PC-9 (cell line): ENCODE data around the gene CYP4A22. TPM values are rescaled to one million over a fixed set of nuclear protein-coding genes. Genes with fewer than 3 reads are reported as not detected.

Source experiments
- BruUV-seq: library from RNA; stranded (reverse); fragments of 400-500 nt; replicated peaks from 2 replicates; lab custom pipeline; 2021; lab: Mats Ljungman, UMichigan
- CTCF ChIA-PET: fragments of 300-600 bp; sonication (Branson Sonifier 250); formaldehyde crosslinking; loops from one replicate; lab custom pipeline; 2022; ENCODE audit warnings: antibody characterized with exemption; lab: Charles Lee
- POLR2A ChIA-PET: fragments of 300-600 bp; sonication (Branson Sonifier 250); formaldehyde crosslinking; loops from one replicate; lab custom pipeline; 2022; ENCODE audit warnings: antibody characterized with exemption; ENCODE audit not compliant: unreplicated experiment; lab: Charles Lee
- DNase-seq, 2 experiments: peaks; one replicate each; pipeline versions ENCODE4 v3.0.0 to v3.0.0-alpha.2; 2015 to 2022; ENCODE audit warnings: mixed read lengths in 1 of 2
- H2AFZ ChIP-seq: fragments of 200-600 bp; sonication (generic); 2 replicates; pipeline ENCODE4 v1.8.1; 2017; ENCODE audit warnings: antibody characterized with exemption
- H3F3A ChIP-seq: fragments of 200-600 bp; sonication (generic); 2 replicates; pipeline ENCODE4 v1.8.1; 2017; ENCODE audit warnings: antibody characterized with exemption, mild to moderate bottlenecking, low read depth; ENCODE audit not compliant: insufficient read depth
- H3K27ac ChIP-seq: fragments of 200-600 bp; sonication (generic); 2 replicates; pipeline ENCODE4 v1.6.1; 2016; ENCODE audit warnings: mixed run types
- H3K27me3 ChIP-seq: fragments of 200-600 bp; sonication (generic); 2 replicates; pipeline ENCODE4 v1.6.1; 2016; ENCODE audit warnings: low read depth, mixed run types; ENCODE audit not compliant: insufficient read depth
- H3K36me3 ChIP-seq: fragments of 200-600 bp; sonication (generic); 2 replicates; pipeline ENCODE4 v1.6.1; 2016; ENCODE audit warnings: low read depth, mixed run types
- H3K4me1 ChIP-seq: fragments of 200-600 bp; sonication (generic); replicated peaks from 2 replicates; pipeline ENCODE4 v1.6.1; 2016; ENCODE audit warnings: mixed run types; ENCODE audit not compliant: insufficient read depth
- H3K4me2 ChIP-seq: fragments of 200-600 bp; sonication (generic); 2 replicates; pipeline ENCODE4 v1.6.1; 2017; ENCODE audit warnings: mixed run types
- H3K4me3 ChIP-seq: fragments of 200-600 bp; sonication (generic); 2 replicates; pipeline ENCODE4 v1.6.1; 2016; ENCODE audit warnings: mixed run types
- H3K79me2 ChIP-seq: fragments of 200-600 bp; sonication (generic); 2 replicates; pipeline ENCODE4 v1.6.1; 2017; ENCODE audit warnings: low read depth, mixed run types
- H3K9me2 ChIP-seq: fragments of 200-600 bp; sonication (generic); 2 replicates; pipeline ENCODE4 v1.8.1; 2017; ENCODE audit warnings: mild to moderate bottlenecking; ENCODE audit not compliant: insufficient read depth
- H3K9me3 ChIP-seq: fragments of 200-600 bp; sonication (generic); 2 replicates; pipeline ENCODE4 v1.8.1; 2016; ENCODE audit warnings: low read depth; ENCODE audit not compliant: insufficient read depth
- H4K20me1 ChIP-seq: fragments of 200-600 bp; sonication (generic); 2 replicates; pipeline ENCODE4 v1.8.1; 2017; ENCODE audit not compliant: insufficient read depth
- CTCF ChIP-seq: fragments of 200-600 bp; sonication (generic); conservative IDR thresholded peaks from 2 replicates; pipeline ENCODE4 v1.6.1; 2017; ENCODE audit warnings: mixed run types, antibody characterized with exemption, mild to moderate bottlenecking, moderate library complexity
- EZH2 ChIP-seq: fragments of 200-600 bp; sonication (generic); IDR thresholded peaks from 2 replicates; pipeline ENCODE4 v1.8.0; 2017; ENCODE audit warnings: antibody characterized with exemption, low read depth
- intact Hi-C: fragments of 100-400 bp; cut with micrococcal nuclease; formaldehyde crosslinking; loops from one replicate; pipeline ENCODE4 v1.10.0; 2022; ENCODE audit not compliant: unreplicated experiment
- total RNA-seq: library from RNA; stranded (reverse); gene quantifications from 2 replicates; pipeline ENCODE4 v1.2.3, GENCODE V29; 2021

The CYP4A22 gene
- total RNA-seq, 1 experiment from 2014 or later, result not detected

GRCh38 chr1:47189844-47190508 lies 52.7 kb downstream of the CYP4A22 start, which contains the start of gene PDZK1IP1:
TSS of gene PDZK1IP1 (minus strand) at chr1:47190036. CDS start at chr1:47189932, 104 bp downstream.
- DNase-seq, result peak in 1 of 2 experiments; percentile 82
- Histone ChIP-seq H3F3A (no peaks in the 10 kb centered on the region), H3K27ac (no peak within 1 kb of the TSS), H3K9me3 (no peaks in the 10 kb centered on the region), H2AFZ (no peak within 1 kb of the TSS), H3K79me2 (no peaks in the 10 kb centered on the region), H3K36me3 (no peaks in the 10 kb centered on the region), H3K4me1 (no peaks in the 10 kb centered on the region), H3K9me2 (no peaks in the 10 kb centered on the region), H3K4me3 (no peak within 1 kb of the TSS), H3K27me3 (no peaks in the 10 kb centered on the region), H4K20me1 (no peaks in the 10 kb centered on the region), H3K4me2 (no peak within 1 kb of the TSS)
- TF ChIP-seq EZH2 (no peak), CTCF (no peak)
- CTCF ChIA-PET, result interaction anchor here (0.6 to 1.3 kb wide), 6 partner anchors 11 to 538 kb away, joined by 3 to 27 read pairs (median 4); partner anchors contain the start of gene FOXD2
- intact Hi-C loops, result loop anchor here (1.0 to 5.0 kb wide), 2 partner anchors 11 to 247 kb away; partner anchors contain the start of gene FOXD2
- no TSS peak for BruUV-seq
- POLR2A ChIA-PET, result interaction anchor here (0.5 to 1.1 kb wide), 6 partner anchors 11 to 578 kb away, joined by 3 to 7 read pairs (median 4); partner anchors contain the start of gene STIL

DNA sequence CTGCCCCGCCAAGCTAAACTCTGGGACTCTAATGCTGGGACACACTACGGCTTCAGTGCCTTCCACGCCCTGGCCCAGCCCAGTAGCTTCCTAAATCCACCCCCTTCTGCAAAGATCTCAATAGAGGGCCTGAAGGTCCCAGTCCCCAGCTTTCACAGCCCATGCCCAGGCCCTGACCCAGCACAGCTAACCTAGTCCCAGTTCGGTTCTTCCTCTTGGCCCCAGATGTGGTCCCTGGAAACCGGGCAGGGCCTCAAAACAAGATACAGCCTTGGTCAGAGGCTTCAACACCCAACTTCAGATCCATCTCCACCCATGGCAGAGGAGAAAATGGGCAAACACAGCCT lies 53.2 kb downstream of the CYP4A22 start:
- Histone ChIP-seq H3K4me2 (no peak overlapping the region), H3F3A (no peaks in the 10 kb centered on the region), H3K9me2 (no peaks in the 10 kb centered on the region), H3K36me3 (no peaks in the 10 kb centered on the region), H3K79me2 (no peaks in the 10 kb centered on the region), H3K4me1 (no peaks in the 10 kb centered on the region), H3K9me3 (no peaks in the 10 kb centered on the region), H3K4me3 (no peak overlapping the region), H2AFZ (no peak overlapping the region), H3K27ac (no peak overlapping the region), H3K27me3 (no peaks in the 10 kb centered on the region), H4K20me1 (no peaks in the 10 kb centered on the region)
- DNase-seq, result no peak
- ChIA-PET CTCF (interaction anchor here (0.6 to 1.3 kb wide), 5 partner anchors 11 to 537 kb away, joined by 3 to 17 read pairs (median 4); no protein-coding TSS in a partner anchor), POLR2A (interaction anchor here (0.5 to 1.1 kb wide), 3 partner anchors 11 to 245 kb away, joined by 3 to 7 read pairs (median 4); partner anchors contain the start of gene STIL)
- no TSS peak for BruUV-seq
- TF ChIP-seq EZH2 (no peak), CTCF (no peak)
- intact Hi-C loops, result loop anchor here (1.0 to 5.0 kb wide), 2 partner anchors 11 to 247 kb away; partner anchors contain the start of gene FOXD2

DNA sequence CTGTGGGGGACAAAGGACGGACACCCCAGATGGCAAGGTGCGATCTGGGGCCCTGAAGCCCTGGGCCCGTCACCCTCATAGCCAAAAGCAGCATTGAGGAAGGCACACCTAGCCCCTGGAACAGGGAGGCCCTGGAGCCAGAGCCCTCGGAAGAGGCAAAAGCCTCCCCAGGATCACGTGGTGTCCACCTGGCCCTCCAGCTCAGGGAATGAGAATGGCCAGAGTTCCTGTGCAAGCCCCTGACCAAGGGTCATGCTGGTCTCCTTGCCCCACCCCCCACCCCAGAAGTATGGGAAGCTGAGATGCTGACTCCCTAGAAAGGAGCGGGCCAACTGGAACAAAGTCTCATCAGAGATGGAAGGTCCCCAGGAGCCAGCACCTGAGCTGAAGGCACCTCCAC lies 53.6 kb downstream of the CYP4A22 start:
- TF ChIP-seq EZH2 (no peak), CTCF (no peak)
- H3K27ac ChIP-seq, result no peak overlapping the region
- no peaks in the 10 kb centered on the region for H3K4me1 ChIP-seq
- CTCF ChIA-PET, result interaction anchor here (0.7 to 1.3 kb wide), 2 partner anchors 12 to 93 kb away, joined by 4 to 17 read pairs; no protein-coding TSS in a partner anchor
- H3K9me3 ChIP-seq, result no peaks in the 10 kb centered on the region
- no peak overlapping the region for H3K4me2 ChIP-seq
- no peak for DNase-seq
- no peak overlapping the region for H2AFZ ChIP-seq
- no peaks in the 10 kb centered on the region for H3K36me3 ChIP-seq
- H3K4me3 ChIP-seq, result no peak overlapping the region
- intact Hi-C loops, result loop anchor here (1.0 to 5.0 kb wide), 2 partner anchors 12 to 246 kb away; partner anchors contain the start of gene FOXD2
- no peaks in the 10 kb centered on the region for H3K27me3 ChIP-seq
- H3F3A ChIP-seq, result no peaks in the 10 kb centered on the region
- no peaks in the 10 kb centered on the region for H4K20me1 ChIP-seq
- no TSS peak for BruUV-seq
- no peaks in the 10 kb centered on the region for H3K79me2 ChIP-seq
- H3K9me2 ChIP-seq, result no peaks in the 10 kb centered on the region
- POLR2A ChIA-PET, result no interaction called here
